DND-41 (cell line): ENCODE measurements around the gene WDR49.

ENCODE experiments used
- CTCF ChIP-seq: IDR thresholded peaks from 2 replicates; pipeline ENCODE4 v1.5.1; 2012; ENCODE audit warnings: borderline replicate concordance, low read length, moderate library complexity, mild to moderate bottlenecking; ENCODE audit not compliant: poor library complexity, severe bottlenecking; ENCODE audit errors: extremely low read depth
- EZH2 ChIP-seq: IDR thresholded peaks from 3 replicates; pipeline ENCODE4 v1.6.1; 2012; ENCODE audit warnings: borderline replicate concordance, low read depth, mild to moderate bottlenecking, moderate library complexity, low read length, inconsistent platforms; ENCODE audit not compliant: severe bottlenecking

GRCh38 chr3:167611718-167612117, 42.0 kb downstream of the WDR49 start:
- TF ChIP-seq CTCF = no peak
- no peak for TF ChIP-seq EZH2
